Measurements from ENCODE around the gene POLN.

- TF ChIP-seq POLR2A (IDR thresholded peaks at IDR 0.05) (no peak), CTCF (IDR thresholded peaks at IDR 0.05) (no peak)
These were observed 172.6 kb downstream of the POLN start for GRCh38 chr4:2069161-2069971.
